ENCODE results near the gene RGS9.

RGS9 gene

GRCh38 chr17:65219707-65220106 is 82.5 kb downstream of the RGS9 start:
- no peaks in the 10 kb centered on the region for H3K9me3 ChIP-seq (ENCODE audit: control insufficient read depth in 2 of 2, low read length in 2 of 2)
- no peaks in the 10 kb centered on the region for H3K36me3 ChIP-seq (ENCODE audit: control insufficient read depth in 2 of 2, insufficient read depth in 2 of 2, low read length in 2 of 2)
- no peak overlapping the region for H3K27ac ChIP-seq (ENCODE audit: low read length)
- H3K27me3 ChIP-seq (ENCODE audit: control insufficient read depth in 1 of 2, insufficient read depth in 2 of 2, low read length in 2 of 2), result no peaks in the 10 kb centered on the region
- H3K4me3 ChIP-seq (ENCODE audit: low read length in 2 of 2), result no peak overlapping the region
- no peak overlapping the region for H3K9ac ChIP-seq (ENCODE audit: low read length in 2 of 2)
- no peaks in the 10 kb centered on the region for H3K4me1 ChIP-seq (ENCODE audit: control insufficient read depth, insufficient read depth, low read length)

DNA sequence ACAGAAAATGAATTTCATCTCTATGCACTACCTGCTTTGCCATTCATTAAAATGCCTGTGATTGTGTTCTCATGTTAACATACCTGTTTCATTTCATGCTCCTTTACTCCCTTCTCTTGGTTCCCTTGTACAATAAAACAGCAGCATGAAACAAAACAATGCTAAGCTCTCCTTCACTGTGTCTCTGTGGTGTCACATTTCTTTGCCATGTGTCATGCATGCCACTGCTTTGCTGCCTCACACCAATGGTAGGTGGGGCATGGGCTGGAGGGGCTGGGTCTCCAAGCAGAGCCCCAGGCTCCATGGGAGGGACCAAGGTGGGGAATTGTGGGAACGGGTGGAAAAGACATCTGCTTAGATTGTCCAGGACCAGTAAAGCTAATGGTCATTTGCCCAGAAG is 83.6 kb downstream of the RGS9 start:
- Histone ChIP-seq H3K27me3 (ENCODE audit: control insufficient read depth in 1 of 2, insufficient read depth in 2 of 2, low read length in 2 of 2) (no peaks in the 10 kb centered on the region), H3K4me1 (ENCODE audit: control insufficient read depth, insufficient read depth, low read length) (no peaks in the 10 kb centered on the region), H3K36me3 (ENCODE audit: control insufficient read depth in 2 of 2, insufficient read depth in 2 of 2, low read length in 2 of 2) (no peaks in the 10 kb centered on the region), H3K27ac (ENCODE audit: low read length) (no peak overlapping the region), H3K4me3 (ENCODE audit: low read length in 2 of 2) (no peak overlapping the region), H3K9me3 (ENCODE audit: control insufficient read depth in 2 of 2, low read length in 2 of 2) (no peaks in the 10 kb centered on the region), H3K9ac (ENCODE audit: low read length in 2 of 2) (no peak overlapping the region)

DNA sequence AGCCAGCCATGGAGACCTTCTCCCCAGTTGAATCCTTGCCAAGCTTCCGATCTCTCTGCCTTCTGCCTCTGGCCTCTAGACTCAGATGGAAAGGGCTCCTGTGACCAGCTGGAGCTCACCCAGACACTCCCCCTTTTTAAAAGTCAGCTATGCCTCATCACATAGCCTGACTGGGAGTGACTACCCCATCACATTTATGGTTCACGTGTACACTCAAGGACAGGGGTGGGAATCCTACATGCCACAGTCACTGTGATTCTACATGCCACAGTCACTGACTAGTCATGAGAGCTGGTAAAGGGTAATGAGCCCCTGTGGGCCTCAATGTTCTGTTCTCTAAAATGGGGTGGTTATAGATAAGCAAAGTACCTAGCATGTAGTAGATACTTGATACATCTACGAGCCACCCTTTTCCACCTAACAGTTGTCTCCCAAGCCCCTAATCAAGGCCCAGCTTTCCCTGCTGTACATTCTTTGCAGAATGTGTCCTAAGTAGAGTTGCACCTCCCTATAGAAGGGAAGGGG is 85.1 kb downstream of the RGS9 start:
- H3K27ac ChIP-seq (ENCODE audit: low read length), result no peak overlapping the region
- H3K9ac ChIP-seq (ENCODE audit: low read length in 2 of 2), result no peak overlapping the region

DNA sequence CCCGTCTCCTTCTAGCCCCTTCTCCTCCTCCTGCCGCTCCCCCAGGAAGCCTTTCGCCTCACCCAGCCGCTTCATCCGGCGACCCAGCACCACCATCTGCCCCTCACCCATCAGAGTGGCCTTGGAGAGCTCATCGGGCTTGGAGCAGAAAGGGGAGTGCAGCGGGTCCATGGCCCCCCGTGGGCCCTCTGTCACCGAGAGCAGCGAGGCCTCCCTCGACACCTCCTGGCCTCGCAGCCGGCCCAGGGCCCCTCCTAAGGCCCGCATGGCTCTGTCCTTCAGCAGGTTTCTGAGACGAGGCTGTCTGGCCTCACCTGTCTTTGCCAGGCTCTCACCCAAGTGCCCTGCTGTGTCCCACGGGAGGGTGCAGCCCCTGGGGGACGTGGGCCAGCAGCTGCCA is 87.9 kb downstream of the RGS9 start:
- Histone ChIP-seq H3K4me3 (ENCODE audit: low read length in 2 of 2) (no peak overlapping the region), H3K9me3 (ENCODE audit: control insufficient read depth in 2 of 2, low read length in 2 of 2) (no peaks in the 10 kb centered on the region), H3K36me3 (ENCODE audit: control insufficient read depth in 2 of 2, insufficient read depth in 2 of 2, low read length in 2 of 2) (no peaks in the 10 kb centered on the region), H3K27ac (ENCODE audit: low read length) (no peak overlapping the region), H3K9ac (ENCODE audit: low read length in 2 of 2) (no peak overlapping the region), H3K4me1 (ENCODE audit: control insufficient read depth, insufficient read depth, low read length) (peaks cover 4% of the 10 kb centered on the region), H3K27me3 (ENCODE audit: control insufficient read depth in 1 of 2, insufficient read depth in 2 of 2, low read length in 2 of 2) (peaks cover 2 to 23% of the 10 kb centered on the region in 2 donors)

More for the DNA sequence above, 85.1 kb downstream of the RGS9 start:
- no peaks in the 10 kb centered on the region for H3K9me3 ChIP-seq (ENCODE audit: control insufficient read depth in 2 of 2, low read length in 2 of 2)
- H3K4me1 ChIP-seq (ENCODE audit: control insufficient read depth, insufficient read depth, low read length), result no peaks in the 10 kb centered on the region
- H3K36me3 ChIP-seq (ENCODE audit: control insufficient read depth in 2 of 2, insufficient read depth in 2 of 2, low read length in 2 of 2), result no peaks in the 10 kb centered on the region
- no peak overlapping the region for H3K4me3 ChIP-seq (ENCODE audit: low read length in 2 of 2)
- peaks cover under 1 to 7% of the 10 kb centered on the region in 2 donors for H3K27me3 ChIP-seq (ENCODE audit: control insufficient read depth in 1 of 2, insufficient read depth in 2 of 2, low read length in 2 of 2)

GRCh38 chr17:65226227-65226626 is 89.1 kb downstream of the RGS9 start:
- no peaks in the 10 kb centered on the region for H3K9me3 ChIP-seq (ENCODE audit: control insufficient read depth in 2 of 2, low read length in 2 of 2)
- no peak overlapping the region for H3K9ac ChIP-seq (ENCODE audit: low read length in 2 of 2)
- H3K4me3 ChIP-seq (ENCODE audit: low read length in 2 of 2), result no peak overlapping the region
- H3K36me3 ChIP-seq (ENCODE audit: control insufficient read depth in 2 of 2, insufficient read depth in 2 of 2, low read length in 2 of 2), result no peaks in the 10 kb centered on the region
- H3K27me3 ChIP-seq (ENCODE audit: control insufficient read depth in 1 of 2, insufficient read depth in 2 of 2, low read length in 2 of 2), result peaks cover 2 to 23% of the 10 kb centered on the region in 2 donors
- H3K4me1 ChIP-seq (ENCODE audit: control insufficient read depth, insufficient read depth, low read length), result peaks cover 4% of the 10 kb centered on the region
- no peak overlapping the region for H3K27ac ChIP-seq (ENCODE audit: low read length)

GRCh38 chr17:65227637-65228036 is 90.5 kb downstream of the RGS9 start:
- Histone ChIP-seq H3K27ac (ENCODE audit: low read length) (no peak overlapping the region), H3K9ac (ENCODE audit: low read length in 2 of 2) (no peak overlapping the region)

DNA sequence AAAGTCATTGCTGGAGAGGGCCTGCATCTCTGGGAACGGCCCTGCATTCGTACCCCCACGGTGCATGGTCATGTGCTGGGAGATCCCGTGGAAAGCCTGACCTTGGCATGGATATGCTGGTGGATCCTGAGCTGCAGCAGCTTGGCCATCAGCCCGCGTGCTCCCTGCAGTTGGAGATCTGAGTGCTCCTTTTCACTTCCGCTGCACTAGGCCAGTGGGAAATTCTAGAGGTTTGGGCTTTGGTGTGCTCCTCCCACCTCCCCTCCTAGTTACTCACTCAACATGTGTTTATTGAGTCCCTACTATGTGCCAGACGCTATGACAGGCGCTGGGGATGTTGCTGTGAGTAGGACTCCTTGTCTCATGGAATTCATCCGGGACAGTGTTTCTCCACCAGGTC is 91.1 kb downstream of the RGS9 start:
- Histone ChIP-seq H3K27me3 (ENCODE audit: control insufficient read depth in 1 of 2, insufficient read depth in 2 of 2, low read length in 2 of 2) (peaks cover 4 to 23% of the 10 kb centered on the region in 2 donors), H3K27ac (ENCODE audit: low read length) (no peak overlapping the region), H3K36me3 (ENCODE audit: control insufficient read depth in 2 of 2, insufficient read depth in 2 of 2, low read length in 2 of 2) (no peaks in the 10 kb centered on the region)

More at GRCh38 chr17:65227637-65228036, 90.5 kb downstream of the RGS9 start:
- H3K36me3 ChIP-seq (ENCODE audit: control insufficient read depth in 2 of 2, insufficient read depth in 2 of 2, low read length in 2 of 2), result no peaks in the 10 kb centered on the region
- H3K4me3 ChIP-seq (ENCODE audit: low read length in 2 of 2), result no peak overlapping the region
- peaks cover 2 to 23% of the 10 kb centered on the region in 2 donors for H3K27me3 ChIP-seq (ENCODE audit: control insufficient read depth in 1 of 2, insufficient read depth in 2 of 2, low read length in 2 of 2)
- H3K4me1 ChIP-seq (ENCODE audit: control insufficient read depth, insufficient read depth, low read length), result peaks cover 8% of the 10 kb centered on the region
- no peaks in the 10 kb centered on the region for H3K9me3 ChIP-seq (ENCODE audit: control insufficient read depth in 2 of 2, low read length in 2 of 2)

DNA sequence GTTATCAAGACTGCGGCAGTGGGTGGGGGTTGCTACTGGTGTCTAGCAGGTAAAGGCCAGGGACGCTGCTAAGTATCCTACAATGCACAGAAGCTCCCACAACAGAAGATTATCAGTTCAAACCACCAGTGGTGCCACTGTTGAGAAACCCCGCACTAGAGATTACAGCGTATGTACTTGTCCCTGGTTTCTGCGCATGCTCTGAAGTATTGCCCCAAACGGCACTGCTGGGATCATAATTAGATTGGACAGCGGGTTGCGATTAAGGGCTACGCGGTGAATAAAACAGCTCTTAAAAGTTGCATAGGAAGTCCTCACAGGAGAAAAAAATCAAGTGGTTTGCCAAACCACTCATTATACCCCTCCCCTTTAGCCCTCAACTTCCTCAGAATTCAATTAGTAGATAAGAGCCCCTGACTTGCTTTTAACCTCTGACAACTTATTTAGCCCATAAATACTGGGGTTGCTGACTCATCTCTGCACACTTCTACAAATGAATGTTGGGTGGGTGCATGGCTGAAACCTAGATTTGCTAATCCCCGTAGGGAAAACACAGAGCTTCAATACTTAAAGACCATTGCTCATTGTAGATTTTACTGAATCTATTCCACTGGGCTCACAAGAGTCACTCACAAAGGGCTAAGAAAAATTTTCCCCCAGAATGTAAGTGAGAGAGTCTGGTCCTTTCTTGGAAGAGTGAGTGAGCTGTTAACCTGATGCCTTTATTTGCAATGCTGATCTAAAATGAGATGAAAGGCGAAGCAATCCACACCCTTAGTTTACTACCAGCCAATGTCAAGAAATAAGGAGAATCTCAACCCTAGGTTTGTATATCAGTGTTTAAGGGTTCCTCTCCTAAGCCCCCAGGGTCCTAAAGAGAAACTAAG is 91.8 kb downstream of the RGS9 start:
- Histone ChIP-seq H3K9me3 (ENCODE audit: control insufficient read depth in 2 of 2, low read length in 2 of 2) (no peaks in the 10 kb centered on the region), H3K9ac (ENCODE audit: low read length in 2 of 2) (no peak overlapping the region), H3K27ac (ENCODE audit: low read length) (no peak overlapping the region), H3K4me3 (ENCODE audit: low read length in 2 of 2) (peak overlapping the region in 1 of 2 donors; percentile 47), H3K4me1 (ENCODE audit: control insufficient read depth, insufficient read depth, low read length) (peaks cover 8% of the 10 kb centered on the region), H3K36me3 (ENCODE audit: control insufficient read depth in 2 of 2, insufficient read depth in 2 of 2, low read length in 2 of 2) (no peaks in the 10 kb centered on the region), H3K27me3 (ENCODE audit: control insufficient read depth in 1 of 2, insufficient read depth in 2 of 2, low read length in 2 of 2) (peaks cover 4 to 23% of the 10 kb centered on the region in 2 donors)

More for the DNA sequence above, 91.1 kb downstream of the RGS9 start:
- Histone ChIP-seq H3K4me1 (ENCODE audit: control insufficient read depth, insufficient read depth, low read length) (peaks cover 8% of the 10 kb centered on the region), H3K4me3 (ENCODE audit: low read length in 2 of 2) (peak overlapping the region in 1 of 2 donors; percentile 47), H3K9ac (ENCODE audit: low read length in 2 of 2) (no peak overlapping the region), H3K9me3 (ENCODE audit: control insufficient read depth in 2 of 2, low read length in 2 of 2) (no peaks in the 10 kb centered on the region)

DNA sequence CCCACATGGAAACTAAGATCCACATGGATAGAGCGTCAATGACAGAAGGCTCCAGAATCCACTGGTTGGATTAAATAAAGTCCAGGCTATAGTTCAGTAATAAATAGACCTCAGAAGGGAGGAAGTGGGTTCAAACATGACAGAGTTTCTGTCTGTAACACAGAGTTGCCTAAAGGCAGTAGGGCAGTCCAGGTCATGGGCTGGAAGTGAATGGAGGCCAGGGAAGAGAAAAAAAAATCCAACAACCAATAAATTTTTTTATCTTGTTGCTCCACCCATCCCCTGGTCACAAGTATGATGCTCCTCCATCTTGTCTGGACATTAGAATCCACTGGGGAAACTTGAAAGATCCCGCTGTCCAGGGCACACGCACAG is 92.4 kb downstream of the RGS9 start:
- Histone ChIP-seq H3K27me3 (ENCODE audit: control insufficient read depth in 1 of 2, insufficient read depth in 2 of 2, low read length in 2 of 2) (peaks cover 4 to 23% of the 10 kb centered on the region in 2 donors), H3K9ac (ENCODE audit: low read length in 2 of 2) (no peak overlapping the region), H3K27ac (ENCODE audit: low read length) (no peak overlapping the region), H3K36me3 (ENCODE audit: control insufficient read depth in 2 of 2, insufficient read depth in 2 of 2, low read length in 2 of 2) (no peaks in the 10 kb centered on the region), H3K4me3 (ENCODE audit: low read length in 2 of 2) (no peak overlapping the region), H3K9me3 (ENCODE audit: control insufficient read depth in 2 of 2, low read length in 2 of 2) (no peaks in the 10 kb centered on the region), H3K4me1 (ENCODE audit: control insufficient read depth, insufficient read depth, low read length) (peaks cover 8% of the 10 kb centered on the region)

- Histone ChIP-seq H3K9me3 (ENCODE audit: control insufficient read depth in 2 of 2, low read length in 2 of 2) (no peaks in the 10 kb centered on the region), H3K9ac (ENCODE audit: low read length in 2 of 2) (no peak overlapping the region), H3K4me1 (ENCODE audit: control insufficient read depth, insufficient read depth, low read length) (peaks cover 8% of the 10 kb centered on the region), H3K27me3 (ENCODE audit: control insufficient read depth in 1 of 2, insufficient read depth in 2 of 2, low read length in 2 of 2) (peaks cover 4 to 23% of the 10 kb centered on the region in 2 donors), H3K27ac (ENCODE audit: low read length) (no peak overlapping the region), H3K36me3 (ENCODE audit: control insufficient read depth in 2 of 2, insufficient read depth in 2 of 2, low read length in 2 of 2) (no peaks in the 10 kb centered on the region), H3K4me3 (ENCODE audit: low read length in 2 of 2) (no peak overlapping the region)
These were observed 92.9 kb downstream of the RGS9 start for GRCh38 chr17:65230040-65230439.

DNA sequence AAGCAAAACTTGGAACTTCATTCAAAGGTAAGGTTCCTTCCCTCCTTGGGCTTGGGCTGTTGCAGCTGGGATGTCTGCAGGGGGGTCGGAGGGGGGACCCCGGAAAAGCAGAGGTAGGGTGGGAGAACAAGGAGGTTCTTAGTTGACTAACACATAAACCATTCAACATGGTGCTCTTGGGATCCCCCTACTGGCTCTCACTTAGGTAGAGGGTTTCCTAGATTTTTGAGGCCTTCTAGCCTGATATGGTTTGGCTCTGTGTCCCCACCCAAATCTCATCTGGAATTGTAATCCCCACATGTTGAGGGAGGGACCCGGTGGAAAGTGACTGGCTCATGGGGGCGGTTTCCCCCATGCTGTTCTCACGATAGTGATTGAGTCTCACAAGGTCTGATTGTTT is 93.9 kb downstream of the RGS9 start:
- Histone ChIP-seq H3K9ac (ENCODE audit: low read length in 2 of 2) (no peak overlapping the region), H3K4me3 (ENCODE audit: low read length in 2 of 2) (no peak overlapping the region), H3K27ac (ENCODE audit: low read length) (no peak overlapping the region), H3K27me3 (ENCODE audit: control insufficient read depth in 1 of 2, insufficient read depth in 2 of 2, low read length in 2 of 2) (peaks cover 4 to 21% of the 10 kb centered on the region in 2 donors), H3K36me3 (ENCODE audit: control insufficient read depth in 2 of 2, insufficient read depth in 2 of 2, low read length in 2 of 2) (no peaks in the 10 kb centered on the region), H3K9me3 (ENCODE audit: control insufficient read depth in 2 of 2, low read length in 2 of 2) (no peaks in the 10 kb centered on the region), H3K4me1 (ENCODE audit: control insufficient read depth, insufficient read depth, low read length) (peaks cover 8% of the 10 kb centered on the region)

Data from stomach smooth muscle (tissue), 2 donors.